HCT116 (cell line): ENCODE results near the gene TUBA1B. TPM values are rescaled to one million over a fixed set of nuclear protein-coding genes. Genes with fewer than 3 reads are reported as not detected.

Experiments
- ATAC-seq: fragments of 200-7000 bp; cut with Tn5 transposase; 2 replicates; pipeline ENCODE4 v1.9.1; 2020; ENCODE audit warnings: mild to moderate bottlenecking, moderate library complexity
- BruUV-seq: library from RNA; stranded (reverse); fragments of 400-500 nt; replicated peaks from 2 replicates; lab custom pipeline; 2021; lab: Mats Ljungman, UMichigan
- CTCF ChIA-PET: fragments of 300-600 bp; sonication (Branson Sonifier 250); formaldehyde crosslinking; loops from one replicate; lab custom pipeline; 2021; ENCODE audit warnings: antibody characterized with exemption; lab: Charles Lee
- POLR2A ChIA-PET: fragments of 300-600, 350-600 bp; sonication (Branson Sonifier 250); formaldehyde crosslinking; loops from one replicate; lab custom pipeline; 2021; ENCODE audit warnings: antibody characterized with exemption; lab: Charles Lee
- RAD21 ChIA-PET, 2 experiments: fragments of 300-600 bp; sonication (Branson Sonifier 250); formaldehyde crosslinking; loops; one replicate each; lab custom pipeline; 2023; ENCODE audit warnings: low total read pairs in 2 of 2; ENCODE audit not compliant: uncharacterized antibody in 2 of 2, unreplicated experiment in 2 of 2, low non-redundant PET in 1 of 2; lab: Charles Lee
- DNase-seq: peaks from one replicate; pipeline ENCODE4 v3.0.0-alpha.2; 2010; ENCODE audit warnings: low read depth, low spot score
- H2AFZ ChIP-seq: fragments of 200-600 bp; shearing (Covaris generic), sonication (generic); 2 replicates; pipeline ENCODE4 v1.6.1; 2017; ENCODE audit warnings: low read depth, mixed run types, mixed read lengths, antibody characterized with exemption, low read length; ENCODE audit not compliant: poor library complexity, severe bottlenecking
- H3K27ac ChIP-seq: 2 replicates; pipeline ENCODE4 v1.5.1; 2012; ENCODE audit warnings: low read depth, low read length
- H3K27me3 ChIP-seq: fragments of 200-600 bp; sonication (generic); 2 replicates; pipeline ENCODE4 v1.6.1; 2016; ENCODE audit warnings: mixed run types, low read length, mixed read lengths; ENCODE audit not compliant: insufficient read depth
- H3K36me3 ChIP-seq, 2 experiments: fragments of 200-500 bp in 1 of 2; fragments of 200-600 bp in 1 of 2; sonication (Bioruptor generic) in 1 of 2; sonication (generic) in 1 of 2; 2 replicates each; pipeline versions ENCODE4 v1.5.1 to v1.6.1; 2014 to 2016; ENCODE audit warnings: low read length in 2 of 2, inconsistent platforms in 1 of 2, mixed read lengths in 1 of 2, mixed run types in 1 of 2; ENCODE audit not compliant: insufficient read depth in 2 of 2, control insufficient read depth in 1 of 2
- H3K4me1 ChIP-seq, 2 experiments: fragments of 200-600 bp in 1 of 2; sonication (generic) in 1 of 2; 2 replicates each; pipeline versions ENCODE4 v1.5.1 to v1.6.1; 2012 to 2017; ENCODE audit warnings: low read length in 2 of 2, inconsistent platforms in 1 of 2, mild to moderate bottlenecking in 1 of 2, mixed read lengths in 1 of 2, mixed run types in 1 of 2, moderate library complexity in 1 of 2; ENCODE audit not compliant: insufficient read depth in 2 of 2, control insufficient read depth in 1 of 2
- H3K4me2 ChIP-seq: fragments of 200-600 bp; sonication (generic); 2 replicates; pipeline ENCODE4 v1.6.1; 2017; ENCODE audit warnings: mixed run types, low read length, mixed read lengths
- H3K4me3 ChIP-seq, 2 experiments: fragments of 200-600 bp in 1 of 2; sonication (generic) in 1 of 2; replicated peaks in 1 of 2; 2 replicates each; pipeline ENCODE4 v1.5.1; 2011 to 2016; ENCODE audit warnings: low read length in 2 of 2, control low read depth in 1 of 2, low read depth in 1 of 2, mild to moderate bottlenecking in 1 of 2, mixed read lengths in 1 of 2, mixed run types in 1 of 2
- H3K79me2 ChIP-seq: fragments of 200-600 bp; sonication (generic); 2 replicates; pipeline ENCODE4 v1.6.1; 2017; ENCODE audit warnings: mild to moderate bottlenecking, mixed run types, low read length, moderate library complexity, mixed read lengths; ENCODE audit not compliant: insufficient read depth
- H3K9ac ChIP-seq: fragments of 200-600 bp; sonication (generic); 2 replicates; pipeline ENCODE4 v1.6.1; 2016; ENCODE audit warnings: low read length, mixed read lengths
- H3K9me2 ChIP-seq: fragments of 200-600 bp; sonication (generic), shearing (Covaris generic); 2 replicates; pipeline ENCODE4 v1.6.1; 2017; ENCODE audit warnings: mixed run types, mild to moderate bottlenecking, moderate library complexity; ENCODE audit not compliant: insufficient read depth
- H3K9me3 ChIP-seq, 2 experiments: fragments of 200-500 bp in 1 of 2; fragments of 200-600 bp in 1 of 2; sonication (Bioruptor generic) in 1 of 2; sonication (generic) in 1 of 2; 2 replicates each; pipeline ENCODE4 v1.6.1; 2014 to 2017; ENCODE audit warnings: low read length in 2 of 2, mixed read lengths in 2 of 2, inconsistent platforms in 1 of 2, low read depth in 1 of 2, mild to moderate bottlenecking in 1 of 2, mixed run types in 1 of 2, moderate library complexity in 1 of 2; ENCODE audit not compliant: control insufficient read depth in 1 of 2, insufficient read depth in 1 of 2
- H4K20me1 ChIP-seq: fragments of 200-600 bp; sonication (generic), shearing (Covaris generic); 2 replicates; pipeline ENCODE4 v1.6.1; 2017; ENCODE audit warnings: mixed run types, mild to moderate bottlenecking, moderate library complexity; ENCODE audit not compliant: insufficient read depth
- CTCF ChIP-seq, 3 experiments: fragments of 200-600 bp in 1 of 3; sonication (generic) in 1 of 3; IDR thresholded peaks in 2 of 3; conservative IDR thresholded peaks in 1 of 3; 2 replicates each; pipeline ENCODE4 v1.5.1; 2012 to 2017; ENCODE audit warnings: low read depth in 2 of 3, low read length in 2 of 3, antibody characterized with exemption in 1 of 3, borderline replicate concordance in 1 of 3, control low read depth in 1 of 3, mild to moderate bottlenecking in 1 of 3, mixed read lengths in 1 of 3, mixed run types in 1 of 3, moderate library complexity in 1 of 3; ENCODE audit not compliant: insufficient read depth in 1 of 3
- EGR1 ChIP-seq: IDR thresholded peaks from 2 replicates; pipeline ENCODE4 v1.6.1; 2012; ENCODE audit warnings: low read depth
- ELF1 ChIP-seq: IDR thresholded peaks from 2 replicates; pipeline ENCODE4 v1.6.1; 2012; ENCODE audit warnings: low read depth, borderline replicate concordance
- EZH2 ChIP-seq: fragments of 200-600 bp; sonication (generic); IDR thresholded peaks from 2 replicates; pipeline ENCODE4 v1.6.1; 2017; ENCODE audit warnings: antibody characterized with exemption, mixed run types
- EZH2phosphoT487 ChIP-seq: fragments of 200-600 bp; IDR thresholded peaks from 2 replicates; pipeline ENCODE4 v1.6.1; 2018; ENCODE audit warnings: antibody characterized with exemption, borderline replicate concordance
- FOSL1 ChIP-seq: IDR thresholded peaks from 2 replicates; pipeline ENCODE4 v1.6.1; 2012; ENCODE audit warnings: low read depth
- JUND ChIP-seq: IDR thresholded peaks from 2 replicates; pipeline ENCODE4 v1.6.1; 2012
- MAX ChIP-seq: IDR thresholded peaks from 2 replicates; pipeline ENCODE4 v1.6.1; 2012
- POLR2AphosphoS5 ChIP-seq: IDR thresholded peaks from 2 replicates; pipeline ENCODE4 v1.6.1; 2011; ENCODE audit warnings: mild to moderate bottlenecking, low read depth, low read length, moderate library complexity
- RAD21 ChIP-seq: IDR thresholded peaks from 2 replicates; pipeline ENCODE4 v1.6.1; 2012; ENCODE audit warnings: low read depth, mild to moderate bottlenecking
- REST ChIP-seq: IDR thresholded peaks from 2 replicates; pipeline ENCODE4 v1.6.1; 2012; ENCODE audit warnings: low read depth
- SRF ChIP-seq: IDR thresholded peaks from 2 replicates; pipeline ENCODE4 v1.6.1; 2012; ENCODE audit warnings: low read depth
- TCF7L2 ChIP-seq: IDR thresholded peaks from 2 replicates; pipeline ENCODE4 v1.7.0; 2011; ENCODE audit warnings: borderline replicate concordance, inconsistent platforms; ENCODE audit not compliant: insufficient read depth, insufficient read length; ENCODE audit errors: extremely low read depth
- YY1 ChIP-seq: IDR thresholded peaks from 2 replicates; pipeline ENCODE4 v1.6.1; 2011; ENCODE audit warnings: low read length, low read depth, moderate library complexity, mild to moderate bottlenecking; ENCODE audit not compliant: insufficient replicate concordance; ENCODE audit errors: extremely low read depth
- ZNF274 ChIP-seq: fragments of 200-500 bp; sonication (Bioruptor generic); IDR thresholded peaks from 2 replicates; pipeline ENCODE4 v1.6.1; 2014; ENCODE audit warnings: mild to moderate bottlenecking, low read depth, low read length, inconsistent platforms
- intact Hi-C: fragments of 100-400 bp; cut with micrococcal nuclease; formaldehyde crosslinking; loops from 2 replicates; pipeline ENCODE4 v1.10.0; 2022
- total RNA-seq: library from RNA; stranded (reverse); gene quantifications from one replicate; pipeline ENCODE4 v1.2.1, GENCODE V29; 2021; ENCODE audit not compliant: unreplicated experiment

The TUBA1B gene
- total RNA-seq, 1 experiment from 2014 or later, result 1,628 TPM

- no peak overlapping the region for H3K4me3 ChIP-seq
- intact Hi-C loops, result loop anchor here (10.0 kb wide), 1 partner anchor 96 kb away; no protein-coding TSS in a partner anchor
- ATAC-seq, result no peak
- no peak for TF ChIP-seq CTCF (IDR thresholded peaks at IDR 0.05 in 2 of 3, conservative IDR thresholded peaks at IDR 0.05 in 1 of 3; ENCODE audit: borderline replicate concordance in 1 of 3, insufficient read depth in 1 of 3, low read depth in 2 of 3, low read length in 2 of 3)
- TF ChIP-seq ELF1, result no peak
- TF ChIP-seq SRF, result no peak
- ChIA-PET POLR2A (interaction anchor here (2.3 kb wide), 1 partner anchor 8 kb away, joined by 17 read pairs; the partner anchor contains the start of gene TUBA1B), CTCF (no interaction called here), RAD21 (no interaction called here)
- H3K36me3 ChIP-seq, result no peaks in the 10 kb centered on the region
- no peak for DNase-seq
- no peaks in the 10 kb centered on the region for H3K27me3 ChIP-seq
- no TSS peak for BruUV-seq
- no peak overlapping the region for H3K9ac ChIP-seq
- H3K9me2 ChIP-seq, result no peaks in the 10 kb centered on the region
- H4K20me1 ChIP-seq, result no peaks in the 10 kb centered on the region
- 0 out of 2 replicates have a peak, but pooled peaks cover under 1% of the 10 kb centered on the region for H3K79me2 ChIP-seq
- no peaks in the 10 kb centered on the region for H3K4me1 ChIP-seq
- no peak overlapping the region for H2AFZ ChIP-seq
- H3K27ac ChIP-seq, result no peak overlapping the region
- no peak overlapping the region for H3K4me2 ChIP-seq
- H3K9me3 ChIP-seq, result no peaks in the 10 kb centered on the region
Measured at GRCh38 chr12:49138999-49139398, 7.8 kb upstream of the TUBA1B start.

- ChIA-PET CTCF (no interaction called here), POLR2A (interaction anchor here (2.3 kb wide), 1 partner anchor 8 kb away, joined by 17 read pairs; the partner anchor contains the start of gene TUBA1B), RAD21 (no interaction called here)
- no peak for DNase-seq
- no peak overlapping the region for H2AFZ ChIP-seq
- H4K20me1 ChIP-seq, result no peaks in the 10 kb centered on the region
- no peak overlapping the region for H3K4me2 ChIP-seq
- H3K9ac ChIP-seq, result no peak overlapping the region
- intact Hi-C loops, result loop anchor here (10.0 kb wide), 1 partner anchor 96 kb away; no protein-coding TSS in a partner anchor
- peaks cover 0 to 4% of the 10 kb centered on the region in 2 experiments; a peak in 1 of 4 replicates for H3K4me1 ChIP-seq
- no peak overlapping the region for H3K27ac ChIP-seq
- H3K4me3 ChIP-seq, result no peak overlapping the region
- H3K79me2 ChIP-seq, result 0 out of 2 replicates have a peak, but pooled peaks cover 4% of the 10 kb centered on the region
- no peaks in the 10 kb centered on the region for H3K9me3 ChIP-seq
- no peaks in the 10 kb centered on the region for H3K36me3 ChIP-seq
- no peaks in the 10 kb centered on the region for H3K27me3 ChIP-seq
- ATAC-seq, result no peak
- no TSS peak for BruUV-seq
- H3K9me2 ChIP-seq, result no peaks in the 10 kb centered on the region
- TF ChIP-seq REST (no peak), EGR1 (no peak), EZH2 (no peak), SRF (no peak), TCF7L2 (no peak), RAD21 (no peak), MAX (no peak), YY1 (no peak), EZH2phosphoT487 (no peak), ELF1 (no peak), ZNF274 (no peak), FOSL1 (no peak), POLR2AphosphoS5 (no peak), JUND (no peak)
Measured at GRCh38 chr12:49138587-49138986, 7.4 kb upstream of the TUBA1B start.
